Astrocyte (in vitro differentiated cells and primary cell): Measurements from ENCODE around the gene C1QL4. TPM values are rescaled to one million over a fixed set of nuclear protein-coding genes. Genes with fewer than 3 reads are reported as not detected.

Experiments
- DNase-seq: peaks from one replicate; pipeline ENCODE4 v3.0.0-alpha.2; 2010; ENCODE audit warnings: low read depth
- FAIRE-seq: peaks from 2 replicates; lab custom pipeline; 2011; peaks lifted over from hg19 to GRCh38; lab: Jason Lieb, UNC
- H2AFZ ChIP-seq: 2 replicates; pipeline ENCODE4 v1.6.0; 2012; ENCODE audit warnings: low read depth, low read length, inconsistent platforms
- H3K27ac ChIP-seq: 2 replicates; pipeline ENCODE4 v1.5.1; 2011; ENCODE audit warnings: low read depth, low read length, inconsistent platforms
- H3K27me3 ChIP-seq: 2 replicates; pipeline ENCODE4 v1.6.0; 2011; ENCODE audit warnings: low read length, inconsistent platforms; ENCODE audit not compliant: insufficient read depth
- H3K36me3 ChIP-seq: 2 replicates; pipeline ENCODE4 v1.5.1; 2011; ENCODE audit warnings: low read length, inconsistent platforms; ENCODE audit not compliant: insufficient read depth
- H3K4me1 ChIP-seq: 2 replicates; pipeline ENCODE4 v1.5.1; 2011; ENCODE audit warnings: low read length, inconsistent platforms; ENCODE audit not compliant: insufficient read depth
- H3K4me2 ChIP-seq: 2 replicates; pipeline ENCODE4 v1.6.0; 2012; ENCODE audit warnings: low read length, inconsistent platforms
- H3K4me3 ChIP-seq: 2 replicates; pipeline ENCODE4 v1.5.1; 2011; ENCODE audit warnings: low read depth, mild to moderate bottlenecking, low read length, inconsistent platforms; ENCODE audit not compliant: insufficient read depth
- H3K79me2 ChIP-seq: 2 replicates; pipeline ENCODE4 v1.6.0; 2012; ENCODE audit warnings: mild to moderate bottlenecking, low read length, inconsistent platforms; ENCODE audit not compliant: insufficient read depth
- H3K9ac ChIP-seq: 2 replicates; pipeline ENCODE4 v1.6.0; 2012; ENCODE audit warnings: mild to moderate bottlenecking, low read length, inconsistent platforms
- H3K9me3 ChIP-seq: 2 replicates; pipeline ENCODE4 v1.5.1; 2012; ENCODE audit warnings: low read depth, mild to moderate bottlenecking, low read length, inconsistent platforms; ENCODE audit not compliant: insufficient read depth
- H4K20me1 ChIP-seq: 2 replicates; pipeline ENCODE4 v1.6.0; 2012; ENCODE audit warnings: low read length, inconsistent platforms; ENCODE audit not compliant: insufficient read depth
- H3K27ac Mint-ChIP-seq: one replicate; pipeline ENCODE4 v1.8.0; 2021; ENCODE audit warnings: mild to moderate bottlenecking, mixed read lengths; ENCODE audit not compliant: unreplicated experiment
- H3K27me3 Mint-ChIP-seq: one replicate; pipeline ENCODE4 v1.8.0; 2021; ENCODE audit warnings: low read depth, mixed read lengths; ENCODE audit not compliant: unreplicated experiment
- H3K36me3 Mint-ChIP-seq: one replicate; pipeline ENCODE4 v1.8.0; 2021; ENCODE audit warnings: low read depth, mixed read lengths; ENCODE audit not compliant: unreplicated experiment
- H3K4me1 Mint-ChIP-seq: one replicate; pipeline ENCODE4 v1.8.0; 2021; ENCODE audit warnings: low read depth, mixed read lengths; ENCODE audit not compliant: unreplicated experiment
- H3K4me3 Mint-ChIP-seq: one replicate; pipeline ENCODE4 v1.8.0; 2021; ENCODE audit warnings: mild to moderate bottlenecking, moderate library complexity, mixed read lengths; ENCODE audit not compliant: unreplicated experiment
- H3K9me3 Mint-ChIP-seq: one replicate; pipeline ENCODE4 v1.8.0; 2021; ENCODE audit warnings: mild to moderate bottlenecking, mixed read lengths; ENCODE audit not compliant: unreplicated experiment
- EZH2 ChIP-seq: IDR thresholded peaks from 2 replicates; pipeline ENCODE4 v1.6.1; 2012; ENCODE audit warnings: mild to moderate bottlenecking, low read length, inconsistent platforms; ENCODE audit not compliant: insufficient read depth
- total RNA-seq: library from RNA; stranded (reverse); gene quantifications from 2 replicates; pipeline ENCODE4 v1.2.1, GENCODE V29; 2021
- TF ChIP-seq, protein P1 (sequence below): IDR thresholded peaks from 2 replicates; pipeline ENCODE4 v1.5.1; 2011; ENCODE audit warnings: low read depth, mild to moderate bottlenecking, inconsistent platforms, low read length, moderate library complexity; ENCODE audit not compliant: insufficient read depth

Gene C1QL4
- total RNA-seq, 1 donor from 2014 or later: 0.09 TPM

DNA sequence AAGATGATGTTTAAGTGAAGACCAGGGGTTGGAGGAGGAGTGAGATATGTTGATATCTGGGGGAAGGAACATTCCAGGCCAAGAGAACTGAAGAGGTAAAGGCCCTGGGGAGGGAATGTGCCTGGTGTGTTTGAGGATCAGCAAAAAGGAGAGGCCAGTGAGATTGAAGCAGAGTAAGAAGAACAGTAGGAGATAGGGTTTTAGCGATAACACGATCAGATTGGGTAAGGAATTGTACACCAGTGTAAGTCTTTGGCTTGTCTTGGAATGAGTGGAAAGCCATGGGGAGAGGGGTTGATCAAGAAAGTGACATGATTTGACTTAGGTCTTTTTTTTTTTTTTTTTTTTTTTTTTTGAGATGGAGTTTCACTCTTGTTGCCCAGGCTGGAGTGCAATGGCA lies 9.1 kb downstream of the C1QL4 start:
- no peak overlapping the region for H3K27ac ChIP-seq
- Mint-ChIP-seq H3K27me3 (peaks cover 26% of the 10 kb centered on the region), H3K36me3 (no peaks in the 10 kb centered on the region), H3K9me3 (no peaks in the 10 kb centered on the region), H3K4me3 (no peak overlapping the region), H3K27ac (no peak overlapping the region), H3K4me1 (peaks cover 4% of the 10 kb centered on the region)
- H3K4me1 ChIP-seq: peaks cover 9% of the 10 kb centered on the region
- H3K79me2 ChIP-seq: peaks cover 14% of the 10 kb centered on the region
- no peak overlapping the region for H2AFZ ChIP-seq
- H3K27me3 ChIP-seq: peaks cover 2% of the 10 kb centered on the region
- H3K9ac ChIP-seq: no peak overlapping the region
- no peak overlapping the region for H3K4me3 ChIP-seq
- H3K4me2 ChIP-seq: no peak overlapping the region
- DNase-seq: no peak
- TF ChIP-seq, protein P1, sequence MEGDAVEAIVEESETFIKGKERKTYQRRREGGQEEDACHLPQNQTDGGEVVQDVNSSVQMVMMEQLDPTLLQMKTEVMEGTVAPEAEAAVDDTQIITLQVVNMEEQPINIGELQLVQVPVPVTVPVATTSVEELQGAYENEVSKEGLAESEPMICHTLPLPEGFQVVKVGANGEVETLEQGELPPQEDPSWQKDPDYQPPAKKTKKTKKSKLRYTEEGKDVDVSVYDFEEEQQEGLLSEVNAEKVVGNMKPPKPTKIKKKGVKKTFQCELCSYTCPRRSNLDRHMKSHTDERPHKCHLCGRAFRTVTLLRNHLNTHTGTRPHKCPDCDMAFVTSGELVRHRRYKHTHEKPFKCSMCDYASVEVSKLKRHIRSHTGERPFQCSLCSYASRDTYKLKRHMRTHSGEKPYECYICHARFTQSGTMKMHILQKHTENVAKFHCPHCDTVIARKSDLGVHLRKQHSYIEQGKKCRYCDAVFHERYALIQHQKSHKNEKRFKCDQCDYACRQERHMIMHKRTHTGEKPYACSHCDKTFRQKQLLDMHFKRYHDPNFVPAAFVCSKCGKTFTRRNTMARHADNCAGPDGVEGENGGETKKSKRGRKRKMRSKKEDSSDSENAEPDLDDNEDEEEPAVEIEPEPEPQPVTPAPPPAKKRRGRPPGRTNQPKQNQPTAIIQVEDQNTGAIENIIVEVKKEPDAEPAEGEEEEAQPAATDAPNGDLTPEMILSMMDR: no peak
- TF ChIP-seq EZH2: no peak
- peaks cover 4% of the 10 kb centered on the region for H3K36me3 ChIP-seq
- FAIRE-seq: no peak
- H3K9me3 ChIP-seq: no peaks in the 10 kb centered on the region
- peaks cover 8% of the 10 kb centered on the region for H4K20me1 ChIP-seq

DNA sequence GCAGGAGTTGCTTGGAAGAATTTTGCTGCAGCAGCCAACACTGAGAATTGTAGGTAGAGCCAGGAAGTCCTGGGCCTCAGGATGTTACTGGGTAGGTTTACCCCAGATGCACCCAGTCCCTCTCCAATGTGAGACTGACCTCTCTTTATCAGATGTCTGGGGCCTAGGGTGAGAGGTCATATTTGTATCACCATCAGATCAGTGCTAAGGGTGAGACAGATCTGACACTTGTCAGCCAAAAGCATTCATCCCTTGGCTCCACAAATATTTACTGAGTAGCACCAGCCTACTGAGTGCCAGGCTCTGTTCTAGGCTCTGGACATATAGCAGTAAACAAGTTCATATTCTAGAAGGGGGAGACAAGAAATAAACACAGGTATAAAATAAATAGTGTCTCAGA lies 9.6 kb downstream of the C1QL4 start:
- Mint-ChIP-seq H3K27ac (no peak overlapping the region), H3K4me3 (no peak overlapping the region), H3K4me1 (peaks cover 4% of the 10 kb centered on the region), H3K27me3 (peaks cover 20% of the 10 kb centered on the region), H3K9me3 (no peaks in the 10 kb centered on the region), H3K36me3 (no peaks in the 10 kb centered on the region)
- Histone ChIP-seq H3K27me3 (no peaks in the 10 kb centered on the region), H3K27ac (no peak overlapping the region), H3K4me3 (no peak overlapping the region), H3K9me3 (no peaks in the 10 kb centered on the region), H4K20me1 (peaks cover 7% of the 10 kb centered on the region), H3K36me3 (peaks cover 4% of the 10 kb centered on the region), H3K79me2 (peaks cover 14% of the 10 kb centered on the region), H3K9ac (no peak overlapping the region), H2AFZ (no peak overlapping the region), H3K4me2 (no peak overlapping the region), H3K4me1 (peaks cover 10% of the 10 kb centered on the region)
- TF ChIP-seq, protein P1: no peak
- no peak for TF ChIP-seq EZH2
- DNase-seq (no peak), FAIRE-seq (no peak)

DNA sequence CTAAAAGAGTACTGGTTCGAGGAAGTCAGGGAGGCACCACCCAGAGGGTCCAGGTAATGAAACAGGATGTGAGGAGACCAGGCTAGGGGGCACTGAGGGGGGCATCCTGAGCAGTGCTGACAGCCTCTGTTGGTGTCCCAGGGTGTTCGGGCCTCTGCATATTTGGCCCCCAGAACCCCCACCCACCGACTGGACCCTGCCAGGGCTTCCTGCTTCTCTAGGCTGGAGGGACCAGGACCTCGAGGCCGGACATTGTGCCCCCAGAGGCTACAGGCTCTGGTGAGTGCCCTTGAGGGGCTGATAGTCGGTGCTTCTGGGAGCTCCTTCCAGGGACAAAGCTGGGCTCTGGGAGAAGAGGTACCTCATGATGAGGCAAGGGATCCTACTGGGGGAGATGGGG lies 11.4 kb downstream of the C1QL4 start:
- Mint-ChIP-seq H3K27ac (no peak overlapping the region), H3K4me1 (peaks cover 4% of the 10 kb centered on the region), H3K9me3 (no peaks in the 10 kb centered on the region), H3K36me3 (no peaks in the 10 kb centered on the region), H3K4me3 (no peak overlapping the region), H3K27me3 (peaks cover 7% of the 10 kb centered on the region)
- H3K27me3 ChIP-seq: no peaks in the 10 kb centered on the region
- no peaks in the 10 kb centered on the region for H3K9me3 ChIP-seq
- peaks cover 14% of the 10 kb centered on the region for H3K79me2 ChIP-seq
- DNase-seq (no peak), FAIRE-seq (no peak)
- peaks cover 14% of the 10 kb centered on the region for H3K4me1 ChIP-seq
- no peak overlapping the region for H3K4me3 ChIP-seq
- H3K27ac ChIP-seq: no peak overlapping the region
- H4K20me1 ChIP-seq: no peaks in the 10 kb centered on the region
- H3K4me2 ChIP-seq: no peak overlapping the region
- TF ChIP-seq, protein P1: no peak
- no peak for TF ChIP-seq EZH2
- H2AFZ ChIP-seq: no peak overlapping the region
- no peak overlapping the region for H3K9ac ChIP-seq
- H3K36me3 ChIP-seq: peaks cover 4% of the 10 kb centered on the region
